Astrocyte of the cerebellum (primary cell): Measurements from ENCODE around the gene BRAP.
A peak's percentile ranks its signal among the peaks of the same experiment; 100 is the strongest.

ENCODE experiments used
- DNase-seq: peaks from one replicate; pipeline ENCODE4 v3.0.0-alpha.2; 2011; ENCODE audit warnings: low read depth
- H3K4me3 ChIP-seq: 2 replicates; pipeline ENCODE4 v1.5.1; 2011; ENCODE audit warnings: mild to moderate bottlenecking, low read depth, low read length, moderate library complexity
- CTCF ChIP-seq: IDR thresholded peaks from 2 replicates; pipeline ENCODE4 v1.5.1; 2012; ENCODE audit warnings: low read length, low read depth, moderate library complexity, mild to moderate bottlenecking; ENCODE audit errors: missing control alignments
- in situ Hi-C: cut with HindIII; loops from 2 replicates; pipeline ENCODE4 v1.10.0; 2017; ENCODE audit warnings: low sequenced_read_pairs

Gene BRAP

GRCh38 chr12:111677186-111677585, 8.6 kb downstream of the BRAP start:
- no peak for DNase-seq
- in situ Hi-C loops, result no loop called here
- no peak for TF ChIP-seq CTCF
- no peak overlapping the region for H3K4me3 ChIP-seq

- DNase-seq, result no peak
- TF ChIP-seq CTCF, result peak; percentile 60
- in situ Hi-C loops, result no loop called here
- no peak overlapping the region for H3K4me3 ChIP-seq
Measured at GRCh38 chr12:111673503-111673902, 12.3 kb downstream of the BRAP start.

GRCh38 chr12:111672822-111673381, 12.9 kb downstream of the BRAP start:
- no peak for TF ChIP-seq CTCF
- in situ Hi-C loops, result no loop called here
- no peak for DNase-seq
- no peak overlapping the region for H3K4me3 ChIP-seq

GRCh38 chr12:111664961-111665865, 20.5 kb downstream of the BRAP start:
- no peak overlapping the region for H3K4me3 ChIP-seq
- in situ Hi-C loops, result no loop called here
- no peak for DNase-seq
- TF ChIP-seq CTCF, result no peak

GRCh38 chr12:111664499-111664898, 21.3 kb downstream of the BRAP start:
- no peak for DNase-seq
- in situ Hi-C loops, result no loop called here
- TF ChIP-seq CTCF, result no peak
- H3K4me3 ChIP-seq, result no peak overlapping the region

GRCh38 chr12:111656016-111656415, 29.7 kb downstream of the BRAP start:
- no peak for DNase-seq
- TF ChIP-seq CTCF, result no peak
- in situ Hi-C loops, result no loop called here
- no peak overlapping the region for H3K4me3 ChIP-seq
